B cell (primary cell): ENCODE results near the gene RPP38. TPM values are rescaled to one million over a fixed set of nuclear protein-coding genes. Genes with fewer than 3 reads are reported as not detected.

Source experiments
- ATAC-seq: fragments of 200-7000 bp; cut with Tn5 transposase; one replicate; pipeline ENCODE4 v1.10.0; 2021; ENCODE audit warnings: low read depth, mild to moderate bottlenecking, moderate number of reproducible peaks, moderate library complexity
- CTCF ChIA-PET: fragments of 350-600 bp; sonication (Branson Sonifier 250); formaldehyde crosslinking; loops from one replicate; lab custom pipeline; 2021; ENCODE audit warnings: antibody characterized with exemption, inconsistent platforms; lab: Charles Lee
- POLR2A ChIA-PET: fragments of 350-600 bp; sonication (Branson Sonifier 250); formaldehyde crosslinking; loops from one replicate; lab custom pipeline; 2021; ENCODE audit warnings: antibody characterized with exemption; lab: Charles Lee
- DNase-seq: peaks from one replicate; pipeline ENCODE4 v3.0.0; 2013
- H2AFZ ChIP-seq: 2 replicates; pipeline ENCODE4 v1.6.1; 2012; ENCODE audit warnings: mild to moderate bottlenecking, low read depth, low read length; ENCODE audit not compliant: insufficient read depth, poor library complexity, severe bottlenecking
- H3K27ac ChIP-seq, 2 donors: 1 replicate in 1 of 2; 2 replicates in 1 of 2; pipeline ENCODE4 v1.5.1; 2012 to 2013; ENCODE audit warnings: low read length in 2 of 2, mild to moderate bottlenecking in 2 of 2, moderate library complexity in 1 of 2
- H3K27me3 ChIP-seq, 4 experiments: fragments of 200-600 bp in 1 of 4; sonication (generic) in 1 of 4; replicated peaks in 1 of 4; 1 replicate in 2 of 4; 2 replicates in 2 of 4; pipeline versions ENCODE4 v1.6.1 to v1.7.0; 2013 to 2016; ENCODE audit warnings: low read length in 3 of 4, mild to moderate bottlenecking in 2 of 4, mixed read lengths in 1 of 4, moderate library complexity in 1 of 4; ENCODE audit not compliant: insufficient read depth in 4 of 4, control insufficient read depth in 3 of 4; ENCODE audit errors: control extremely low read depth in 1 of 4
- H3K36me3 ChIP-seq, 2 experiments: replicated peaks in 1 of 2; 1 replicate in 1 of 2; 2 replicates in 1 of 2; pipeline versions ENCODE4 v1.6.1 to v1.7.1; 2013; ENCODE audit warnings: low read length in 1 of 2; ENCODE audit not compliant: insufficient read depth in 2 of 2, control insufficient read depth in 1 of 2; ENCODE audit errors: control extremely low read depth in 1 of 2, extremely low read depth in 1 of 2
- H3K4me1 ChIP-seq, 2 donors: fragments of 200-600 bp in 1 of 2; sonication (generic) in 1 of 2; 1 replicate in 1 of 2; 2 replicates in 1 of 2; pipeline versions ENCODE4 v1.5.1 to v1.6.1; 2013 to 2017; ENCODE audit warnings: low read length in 2 of 2; ENCODE audit not compliant: control insufficient read depth in 2 of 2, insufficient read depth in 2 of 2
- H3K4me2 ChIP-seq: replicated peaks from 2 replicates; pipeline ENCODE3; 2012; ENCODE audit warnings: mild to moderate bottlenecking, low read depth, low read length; ENCODE audit not compliant: poor library complexity, severe bottlenecking
- H3K4me3 ChIP-seq, 5 experiments: fragments of 200-600 bp in 1 of 5; sonication (generic) in 1 of 5; 1 replicate in 3 of 5; 2 replicates in 2 of 5; pipeline versions ENCODE4 v1.5.1 to v1.7.0; 2011 to 2016; ENCODE audit warnings: low read length in 4 of 5, mild to moderate bottlenecking in 4 of 5, low read depth in 2 of 5, control low read depth in 1 of 5, moderate library complexity in 1 of 5; ENCODE audit not compliant: insufficient read depth in 1 of 5; ENCODE audit errors: control extremely low read depth in 1 of 5, extremely low read depth in 1 of 5
- H3K79me2 ChIP-seq: fragments of 200-600 bp; sonication (generic); one replicate; pipeline ENCODE4 v1.6.0; 2016; ENCODE audit warnings: low read length; ENCODE audit not compliant: control insufficient read depth, insufficient read depth
- H3K9ac ChIP-seq: fragments of 200-600 bp; sonication (generic); 2 replicates; pipeline ENCODE4 v1.6.1; 2017; ENCODE audit warnings: mild to moderate bottlenecking, low read length, moderate library complexity
- H3K9me3 ChIP-seq, 3 donors: one replicate each; pipeline versions ENCODE4 v1.6.1 to v1.7.1; 2013; ENCODE audit warnings: low read length in 2 of 3; ENCODE audit not compliant: control insufficient read depth in 2 of 3, insufficient read depth in 1 of 3; ENCODE audit errors: control extremely low read depth in 1 of 3
- H4K20me1 ChIP-seq: 2 replicates; pipeline ENCODE4 v1.6.0; 2012; ENCODE audit warnings: mild to moderate bottlenecking, low read length; ENCODE audit not compliant: insufficient read depth, control insufficient read depth, poor library complexity, severe bottlenecking
- H3K27ac Mint-ChIP-seq: one replicate; pipeline ENCODE4 v1.8.0; 2021; ENCODE audit warnings: mixed read lengths
- H3K27me3 Mint-ChIP-seq: one replicate; pipeline ENCODE4 v1.8.0; 2021; ENCODE audit warnings: mixed read lengths
- H3K4me1 Mint-ChIP-seq: one replicate; pipeline ENCODE4 v1.8.0; 2021; ENCODE audit warnings: mixed read lengths
- H3K4me3 Mint-ChIP-seq: one replicate; pipeline ENCODE4 v1.8.0; 2021; ENCODE audit warnings: mixed read lengths
- H3K9me3 Mint-ChIP-seq: one replicate; pipeline ENCODE4 v1.8.0; 2022; ENCODE audit warnings: mixed read lengths; ENCODE audit not compliant: insufficient read depth
- CTCF ChIP-seq: fragments of 200-600 bp; IDR thresholded peaks from one replicate; pipeline ENCODE4 v1.8.0; 2022; ENCODE audit warnings: antibody characterized with exemption, mild to moderate bottlenecking
- EZH2 ChIP-seq: IDR thresholded peaks from 2 replicates; pipeline ENCODE4 v1.6.1; 2012; ENCODE audit warnings: borderline replicate concordance, low read depth, mild to moderate bottlenecking, moderate library complexity, low read length; ENCODE audit not compliant: insufficient read depth, poor library complexity, severe bottlenecking
- WGBS: methylation state at CpG from one replicate; pipeline ENCODE4 v1.1.5; 2013; ENCODE audit warnings: missing lambda C conversion rate; ENCODE audit not compliant: insufficient coverage; 5-methylcytosine and 5-hydroxymethylcytosine counted together
- intact Hi-C: fragments of 100-400 bp; cut with micrococcal nuclease; formaldehyde crosslinking; loops from one replicate; pipeline ENCODE4 v1.10.0; 2022
- polyA plus RNA-seq: library from polyadenylated mRNA; depleted of rRNA; stranded (reverse); fragments of >200 nt; gene quantifications from 2 replicates; pipeline ENCODE4 v1.2.3, GENCODE V29; 2012
- total RNA-seq, 2 donors: library from RNA; stranded (reverse); fragments of 120-200 nt in 1 of 2; gene quantifications; 1 replicate in 1 of 2; 2 replicates in 1 of 2; pipeline versions ENCODE4 v1.2.3 to v1.2.4, GENCODE V29; 2013 to 2022

RPP38 gene
- total and polyA plus RNA-seq, 2 donors (not counting 1 experiment from before 2014, with no cell fraction given) = 12.7 to 24.8 TPM

GRCh38 chr10:15124908-15125307 is 27.8 kb downstream of the RPP38 start:
- Histone ChIP-seq H3K36me3 (peaks cover 0 to 10% of the 10 kb centered on the region in 2 experiments), H3K4me1 (no peaks in the 10 kb centered on the region), H3K79me2 (no peaks in the 10 kb centered on the region), H3K9ac (no peak overlapping the region), H3K4me3 (no peak overlapping the region), H3K4me2 (no peak overlapping the region), H4K20me1 (no peaks in the 10 kb centered on the region), H3K27ac (no peak overlapping the region), H3K27me3 (no peaks in the 10 kb centered on the region), H2AFZ (no peak overlapping the region), H3K9me3 (no peaks in the 10 kb centered on the region)
- no CpG with 5 or more reads among the region's 3 CpGs for WGBS
- H3K27ac Mint-ChIP-seq = no peak overlapping the region
- H3K4me1 Mint-ChIP-seq = no peaks in the 10 kb centered on the region
- no peak for DNase-seq
- no peaks in the 10 kb centered on the region for H3K9me3 Mint-ChIP-seq
- ChIA-PET POLR2A (no interaction called here), CTCF (no interaction called here)
- intact Hi-C loops = no loop called here
- no peak overlapping the region for H3K4me3 Mint-ChIP-seq
- TF ChIP-seq EZH2 = no peak
- TF ChIP-seq CTCF = no peak
- ATAC-seq = no peak
- no peaks in the 10 kb centered on the region for H3K27me3 Mint-ChIP-seq

GRCh38 chr10:15131330-15131729 is 34.2 kb downstream of the RPP38 start:
- POLR2A ChIA-PET = no interaction called here
- H3K79me2 ChIP-seq = no peaks in the 10 kb centered on the region
- no peak for DNase-seq
- CTCF ChIA-PET = interaction anchor here (1.3 kb wide), 1 partner anchor 19 kb away, joined by 4 read pairs; no protein-coding TSS in a partner anchor
- H3K36me3 ChIP-seq = peaks cover 0 to 20% of the 10 kb centered on the region in 2 experiments
- intact Hi-C loops = no loop called here
- no peaks in the 10 kb centered on the region for H4K20me1 ChIP-seq
- no peaks in the 10 kb centered on the region for H3K27me3 ChIP-seq
- no peak overlapping the region for H2AFZ ChIP-seq
- no peak overlapping the region for H3K9ac ChIP-seq
- Mint-ChIP-seq H3K4me1 (no peaks in the 10 kb centered on the region), H3K27ac (no peak overlapping the region), H3K4me3 (no peak overlapping the region), H3K27me3 (no peaks in the 10 kb centered on the region), H3K9me3 (no peaks in the 10 kb centered on the region)
- WGBS = 100% methylated on average over 1 of the region's 5 CpGs
- no peak overlapping the region for H3K27ac ChIP-seq
- H3K4me3 ChIP-seq = no peak overlapping the region
- H3K9me3 ChIP-seq = no peaks in the 10 kb centered on the region
- ATAC-seq = no peak
- TF ChIP-seq CTCF (no peak), EZH2 (no peak)
- H3K4me2 ChIP-seq = no peak overlapping the region
- no peaks in the 10 kb centered on the region for H3K4me1 ChIP-seq
